Smooth muscle cell (in vitro differentiated cells): Measurements from ENCODE around the gene FXYD6. TPM values are rescaled to one million over a fixed set of nuclear protein-coding genes. Genes with fewer than 3 reads are reported as not detected.

Source experiments
- DNase-seq: peaks from one replicate; lab custom pipeline; 2025; ENCODE audit not compliant: unreplicated experiment; lab: John Stamatoyannopoulos, UW
- H2AFZ ChIP-seq: fragments of 200-600 bp; sonication (generic); 2 replicates; pipeline ENCODE4 v1.6.0; 2016; ENCODE audit warnings: antibody characterized with exemption, low read depth, mild to moderate bottlenecking
- H3F3A ChIP-seq: fragments of 200-600 bp; sonication (generic); 2 replicates; pipeline ENCODE4 v1.6.0; 2017; ENCODE audit warnings: antibody characterized with exemption, low read depth
- H3K27ac ChIP-seq: fragments of 200-600 bp; sonication (generic); 2 replicates; pipeline ENCODE4 v1.5.1; 2016; ENCODE audit warnings: low read depth, mild to moderate bottlenecking
- H3K27me3 ChIP-seq: fragments of 200-600 bp; sonication (generic); 2 replicates; pipeline ENCODE4 v1.6.1; 2016; ENCODE audit warnings: low read depth, mild to moderate bottlenecking
- H3K36me3 ChIP-seq: fragments of 200-600 bp; sonication (generic); 2 replicates; pipeline ENCODE4 v1.5.1; 2016; ENCODE audit warnings: low read depth
- H3K4me1 ChIP-seq: fragments of 200-600 bp; sonication (generic); 2 replicates; pipeline ENCODE4 v1.5.1; 2016; ENCODE audit warnings: low read depth
- H3K4me2 ChIP-seq: fragments of 200-600 bp; sonication (generic); 2 replicates; pipeline ENCODE4 v1.6.0; 2016; ENCODE audit warnings: mild to moderate bottlenecking
- H3K4me3 ChIP-seq: fragments of 200-600 bp; sonication (generic); 2 replicates; pipeline ENCODE4 v1.5.1; 2016; ENCODE audit warnings: mild to moderate bottlenecking
- H3K79me2 ChIP-seq: fragments of 200-600 bp; sonication (generic); 2 replicates; pipeline ENCODE4 v1.6.0; 2016; ENCODE audit warnings: low read depth, mild to moderate bottlenecking
- H3K9ac ChIP-seq: fragments of 200-600 bp; sonication (generic); 2 replicates; pipeline ENCODE4 v1.6.0; 2016; ENCODE audit warnings: low read depth
- H3K9me3 ChIP-seq: fragments of 200-600 bp; sonication (generic); replicated peaks from 2 replicates; pipeline ENCODE4 v1.5.1; 2016; ENCODE audit warnings: low read depth
- H4K20me1 ChIP-seq: fragments of 200-600 bp; sonication (generic); 2 replicates; pipeline ENCODE4 v1.6.0; 2016; ENCODE audit warnings: low read depth
- CTCF ChIP-seq: fragments of 200-600 bp; sonication (generic); IDR thresholded peaks from 2 replicates; pipeline ENCODE4 v1.5.1; 2017; ENCODE audit warnings: borderline replicate concordance, mild to moderate bottlenecking, antibody characterized with exemption; ENCODE audit not compliant: insufficient read depth, poor library complexity, severe bottlenecking
- WGBS: methylation state at CpG from one replicate; pipeline ENCODE4 v1.1.7; 2016; ENCODE audit warnings: low lambda C conversion rate; 5-methylcytosine and 5-hydroxymethylcytosine counted together
- polyA plus RNA-seq: library from polyadenylated mRNA; unstranded; fragments of >200 nt; fragmentation: Nextera tagmentation; extraction: Ambion mirVana; gene quantifications from 2 replicates; pipeline ENCODE4 v1.2.1, GENCODE V29; 2016
- total RNA-seq: library from RNA; depleted of rRNA; stranded (reverse); fragments of >200 nt; gene quantifications from 2 replicates; pipeline ENCODE4 v1.2.3, GENCODE V29; 2014

The FXYD6 gene
- total and polyA plus RNA-seq, 2 experiments from 2014 or later: 27.7 to 84.5 TPM

GRCh38 chr11:117877120-117877784 lies 794 bp upstream of the FXYD6 start:
- H3K4me1 ChIP-seq: peaks cover 10% of the 10 kb centered on the region
- DNase-seq: no peak
- H3K79me2 ChIP-seq: no peaks in the 10 kb centered on the region
- H3F3A ChIP-seq: no peaks in the 10 kb centered on the region
- no peak for TF ChIP-seq CTCF
- no peaks in the 10 kb centered on the region for H3K27me3 ChIP-seq
- H3K36me3 ChIP-seq: no peaks in the 10 kb centered on the region
- H4K20me1 ChIP-seq: peaks cover 3% of the 10 kb centered on the region
- 27% methylated on average over 12 of the region's 12 CpGs for WGBS
- H3K9me3 ChIP-seq: no peaks in the 10 kb centered on the region
- H2AFZ ChIP-seq: peak overlapping the region; percentile 84
- no peak overlapping the region for H3K27ac ChIP-seq
- H3K9ac ChIP-seq: peak overlapping the region; percentile 30
- H3K4me2 ChIP-seq: peak overlapping the region; percentile 88
- peak overlapping the region; percentile 92 for H3K4me3 ChIP-seq

GRCh38 chr11:117876059-117876340 lies 458 bp downstream of the FXYD6 start:
- Histone ChIP-seq H3K4me3 (peak overlapping the region; percentile 92), H2AFZ (peak overlapping the region; percentile 84), H3F3A (no peaks in the 10 kb centered on the region), H3K79me2 (no peaks in the 10 kb centered on the region), H3K4me1 (peaks cover 10% of the 10 kb centered on the region), H3K9me3 (no peaks in the 10 kb centered on the region), H3K27ac (no peak overlapping the region), H3K27me3 (no peaks in the 10 kb centered on the region), H3K36me3 (no peaks in the 10 kb centered on the region), H4K20me1 (peaks cover 8% of the 10 kb centered on the region), H3K9ac (peak overlapping the region; percentile 30), H3K4me2 (peak overlapping the region; percentile 88)
- no peak for DNase-seq
- TF ChIP-seq CTCF: no peak
- WGBS: 2% methylated on average over 7 of the region's 9 CpGs

- no peak for TF ChIP-seq CTCF
- no peaks in the 10 kb centered on the region for H3K79me2 ChIP-seq
- peak overlapping the region; percentile 84 for H2AFZ ChIP-seq
- peaks cover 13% of the 10 kb centered on the region for H3K4me1 ChIP-seq
- H4K20me1 ChIP-seq: peaks cover 8% of the 10 kb centered on the region
- WGBS: 26% methylated on average over 18 of the region's 20 CpGs
- H3K27ac ChIP-seq: no peak overlapping the region
- no peaks in the 10 kb centered on the region for H3K27me3 ChIP-seq
- no peaks in the 10 kb centered on the region for H3F3A ChIP-seq
- H3K4me2 ChIP-seq: peak overlapping the region; percentile 88
- no peak for DNase-seq
- H3K36me3 ChIP-seq: no peaks in the 10 kb centered on the region
- peak overlapping the region; percentile 92 for H3K4me3 ChIP-seq
- H3K9ac ChIP-seq: no peak overlapping the region
- no peaks in the 10 kb centered on the region for H3K9me3 ChIP-seq
Measured at GRCh38 chr11:117875382-117876058, 938 bp downstream of the FXYD6 start.
